Astrocyte (in vitro differentiated cells and primary cell): ENCODE data around the gene LATS2. TPM values are rescaled to one million over a fixed set of nuclear protein-coding genes. Genes with fewer than 3 reads are reported as not detected.

Experiments used
- DNase-seq: peaks from one replicate; pipeline ENCODE4 v3.0.0-alpha.2; 2010; ENCODE audit warnings: low read depth
- FAIRE-seq: peaks from 2 replicates; lab custom pipeline; 2011; peaks lifted over from hg19 to GRCh38; lab: Jason Lieb, UNC
- H2AFZ ChIP-seq: 2 replicates; pipeline ENCODE4 v1.6.0; 2012; ENCODE audit warnings: low read depth, low read length, inconsistent platforms
- H3K27ac ChIP-seq: 2 replicates; pipeline ENCODE4 v1.5.1; 2011; ENCODE audit warnings: low read depth, low read length, inconsistent platforms
- H3K27me3 ChIP-seq: 2 replicates; pipeline ENCODE4 v1.6.0; 2011; ENCODE audit warnings: low read length, inconsistent platforms; ENCODE audit not compliant: insufficient read depth
- H3K36me3 ChIP-seq: 2 replicates; pipeline ENCODE4 v1.5.1; 2011; ENCODE audit warnings: low read length, inconsistent platforms; ENCODE audit not compliant: insufficient read depth
- H3K4me1 ChIP-seq: 2 replicates; pipeline ENCODE4 v1.5.1; 2011; ENCODE audit warnings: low read length, inconsistent platforms; ENCODE audit not compliant: insufficient read depth
- H3K4me2 ChIP-seq: 2 replicates; pipeline ENCODE4 v1.6.0; 2012; ENCODE audit warnings: low read length, inconsistent platforms
- H3K4me3 ChIP-seq: 2 replicates; pipeline ENCODE4 v1.5.1; 2011; ENCODE audit warnings: low read depth, mild to moderate bottlenecking, low read length, inconsistent platforms; ENCODE audit not compliant: insufficient read depth
- H3K79me2 ChIP-seq: 2 replicates; pipeline ENCODE4 v1.6.0; 2012; ENCODE audit warnings: mild to moderate bottlenecking, low read length, inconsistent platforms; ENCODE audit not compliant: insufficient read depth
- H3K9ac ChIP-seq: 2 replicates; pipeline ENCODE4 v1.6.0; 2012; ENCODE audit warnings: mild to moderate bottlenecking, low read length, inconsistent platforms
- H3K9me3 ChIP-seq: 2 replicates; pipeline ENCODE4 v1.5.1; 2012; ENCODE audit warnings: low read depth, mild to moderate bottlenecking, low read length, inconsistent platforms; ENCODE audit not compliant: insufficient read depth
- H4K20me1 ChIP-seq: 2 replicates; pipeline ENCODE4 v1.6.0; 2012; ENCODE audit warnings: low read length, inconsistent platforms; ENCODE audit not compliant: insufficient read depth
- H3K27ac Mint-ChIP-seq: one replicate; pipeline ENCODE4 v1.8.0; 2021; ENCODE audit warnings: mild to moderate bottlenecking, mixed read lengths; ENCODE audit not compliant: unreplicated experiment
- H3K27me3 Mint-ChIP-seq: one replicate; pipeline ENCODE4 v1.8.0; 2021; ENCODE audit warnings: low read depth, mixed read lengths; ENCODE audit not compliant: unreplicated experiment
- H3K36me3 Mint-ChIP-seq: one replicate; pipeline ENCODE4 v1.8.0; 2021; ENCODE audit warnings: low read depth, mixed read lengths; ENCODE audit not compliant: unreplicated experiment
- H3K4me1 Mint-ChIP-seq: one replicate; pipeline ENCODE4 v1.8.0; 2021; ENCODE audit warnings: low read depth, mixed read lengths; ENCODE audit not compliant: unreplicated experiment
- H3K4me3 Mint-ChIP-seq: one replicate; pipeline ENCODE4 v1.8.0; 2021; ENCODE audit warnings: mild to moderate bottlenecking, moderate library complexity, mixed read lengths; ENCODE audit not compliant: unreplicated experiment
- H3K9me3 Mint-ChIP-seq: one replicate; pipeline ENCODE4 v1.8.0; 2021; ENCODE audit warnings: mild to moderate bottlenecking, mixed read lengths; ENCODE audit not compliant: unreplicated experiment
- EZH2 ChIP-seq: IDR thresholded peaks from 2 replicates; pipeline ENCODE4 v1.6.1; 2012; ENCODE audit warnings: mild to moderate bottlenecking, low read length, inconsistent platforms; ENCODE audit not compliant: insufficient read depth
- total RNA-seq: library from RNA; stranded (reverse); gene quantifications from 2 replicates; pipeline ENCODE4 v1.2.1, GENCODE V29; 2021
- TF ChIP-seq, protein P1 (sequence below): IDR thresholded peaks from 2 replicates; pipeline ENCODE4 v1.5.1; 2011; ENCODE audit warnings: low read depth, mild to moderate bottlenecking, inconsistent platforms, low read length, moderate library complexity; ENCODE audit not compliant: insufficient read depth

The LATS2 gene
- total RNA-seq, 1 donor from 2014 or later, result 46.7 TPM

- H3K79me2 ChIP-seq, result peaks cover 100% of the 10 kb centered on the region
- peak; percentile 62 for FAIRE-seq
- Mint-ChIP-seq H3K4me1 (peaks cover 40% of the 10 kb centered on the region), H3K36me3 (peaks cover 8% of the 10 kb centered on the region), H3K27ac (peak overlapping the region; percentile 30), H3K27me3 (no peaks in the 10 kb centered on the region), H3K9me3 (no peaks in the 10 kb centered on the region), H3K4me3 (peak overlapping the region; percentile 54)
- peaks cover 98% of the 10 kb centered on the region for H4K20me1 ChIP-seq
- H3K27ac ChIP-seq, result no peak overlapping the region
- no peak for DNase-seq
- TF ChIP-seq EZH2, result no peak
- TF ChIP-seq, protein P1, sequence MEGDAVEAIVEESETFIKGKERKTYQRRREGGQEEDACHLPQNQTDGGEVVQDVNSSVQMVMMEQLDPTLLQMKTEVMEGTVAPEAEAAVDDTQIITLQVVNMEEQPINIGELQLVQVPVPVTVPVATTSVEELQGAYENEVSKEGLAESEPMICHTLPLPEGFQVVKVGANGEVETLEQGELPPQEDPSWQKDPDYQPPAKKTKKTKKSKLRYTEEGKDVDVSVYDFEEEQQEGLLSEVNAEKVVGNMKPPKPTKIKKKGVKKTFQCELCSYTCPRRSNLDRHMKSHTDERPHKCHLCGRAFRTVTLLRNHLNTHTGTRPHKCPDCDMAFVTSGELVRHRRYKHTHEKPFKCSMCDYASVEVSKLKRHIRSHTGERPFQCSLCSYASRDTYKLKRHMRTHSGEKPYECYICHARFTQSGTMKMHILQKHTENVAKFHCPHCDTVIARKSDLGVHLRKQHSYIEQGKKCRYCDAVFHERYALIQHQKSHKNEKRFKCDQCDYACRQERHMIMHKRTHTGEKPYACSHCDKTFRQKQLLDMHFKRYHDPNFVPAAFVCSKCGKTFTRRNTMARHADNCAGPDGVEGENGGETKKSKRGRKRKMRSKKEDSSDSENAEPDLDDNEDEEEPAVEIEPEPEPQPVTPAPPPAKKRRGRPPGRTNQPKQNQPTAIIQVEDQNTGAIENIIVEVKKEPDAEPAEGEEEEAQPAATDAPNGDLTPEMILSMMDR, result no peak
- no peaks in the 10 kb centered on the region for H3K27me3 ChIP-seq
- no peak overlapping the region for H2AFZ ChIP-seq
- H3K4me1 ChIP-seq, result peaks cover 26% of the 10 kb centered on the region
- H3K9ac ChIP-seq, result no peak overlapping the region
- H3K4me2 ChIP-seq, result peak overlapping the region; percentile 14
- no peak overlapping the region for H3K4me3 ChIP-seq
- H3K9me3 ChIP-seq, result no peaks in the 10 kb centered on the region
- H3K36me3 ChIP-seq, result peaks cover 3% of the 10 kb centered on the region
Measured at GRCh38 chr13:21055016-21055415, 6.4 kb downstream of the LATS2 start.

DNA sequence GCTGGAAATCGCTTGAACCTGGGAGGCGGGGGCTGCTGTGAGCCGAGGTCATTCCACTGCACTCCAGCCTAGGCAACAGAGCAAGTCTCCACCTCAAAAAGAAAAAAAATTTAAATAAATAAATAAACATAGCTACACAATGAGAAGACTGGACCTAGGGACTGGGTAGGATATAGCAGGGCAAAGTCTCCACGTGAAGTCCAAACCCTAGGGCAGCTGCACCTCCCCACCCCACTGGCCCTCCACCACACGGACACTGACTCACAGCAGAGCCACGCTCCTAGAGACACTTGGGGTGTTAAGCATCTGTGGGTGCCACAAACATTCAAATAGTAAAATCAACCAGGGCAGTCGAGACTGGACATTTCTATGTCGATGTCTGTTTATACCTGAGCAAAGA lies 7.1 kb downstream of the LATS2 start:
- no peak overlapping the region for H3K27ac ChIP-seq
- H2AFZ ChIP-seq, result no peak overlapping the region
- H3K9me3 Mint-ChIP-seq, result no peaks in the 10 kb centered on the region
- no peak overlapping the region for H3K9ac ChIP-seq
- FAIRE-seq, result no peak
- peaks cover 20% of the 10 kb centered on the region for H3K4me1 ChIP-seq
- H3K27me3 Mint-ChIP-seq, result no peaks in the 10 kb centered on the region
- DNase-seq, result no peak
- peaks cover 40% of the 10 kb centered on the region for H3K4me1 Mint-ChIP-seq
- peaks cover 6% of the 10 kb centered on the region for H3K36me3 Mint-ChIP-seq
- peaks cover 3% of the 10 kb centered on the region for H3K36me3 ChIP-seq
- H3K4me3 ChIP-seq, result no peak overlapping the region
- no peaks in the 10 kb centered on the region for H3K9me3 ChIP-seq
- no peaks in the 10 kb centered on the region for H3K27me3 ChIP-seq
- H4K20me1 ChIP-seq, result peaks cover 98% of the 10 kb centered on the region
- no peak for TF ChIP-seq EZH2
- no peak overlapping the region for H3K4me3 Mint-ChIP-seq
- peaks cover 100% of the 10 kb centered on the region for H3K79me2 ChIP-seq
- H3K4me2 ChIP-seq, result peak overlapping the region; percentile 14
- no peak overlapping the region for H3K27ac Mint-ChIP-seq

DNA sequence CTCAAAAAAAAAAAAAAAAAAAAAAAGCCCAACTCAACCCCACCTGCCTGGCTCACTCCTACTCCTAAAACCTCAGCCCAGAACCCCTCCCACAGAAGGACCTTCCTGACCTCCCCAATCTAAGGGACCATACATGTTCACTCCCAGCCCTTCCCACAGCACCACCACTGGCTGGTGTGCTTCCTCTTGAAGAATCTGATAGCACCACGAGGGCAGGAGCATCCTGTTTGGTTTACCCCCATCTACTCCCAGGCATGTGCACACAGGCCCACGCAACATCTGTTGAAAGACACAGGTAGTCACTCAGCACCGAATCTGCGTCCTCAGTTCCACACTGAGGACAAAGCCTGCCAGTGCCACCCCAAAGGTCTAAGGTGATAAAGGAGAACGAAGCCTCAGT lies 8.2 kb downstream of the LATS2 start:
- no peaks in the 10 kb centered on the region for H3K27me3 Mint-ChIP-seq
- H3K4me3 ChIP-seq, result no peak overlapping the region
- peaks cover 100% of the 10 kb centered on the region for H3K79me2 ChIP-seq
- H3K4me2 ChIP-seq, result no peak overlapping the region
- no peak overlapping the region for H3K27ac ChIP-seq
- peak overlapping the region; percentile 6 for H3K4me3 Mint-ChIP-seq
- TF ChIP-seq, protein P1, result no peak
- no peak for TF ChIP-seq EZH2
- peaks cover 9% of the 10 kb centered on the region for H3K36me3 Mint-ChIP-seq
- peaks cover 97% of the 10 kb centered on the region for H4K20me1 ChIP-seq
- H3K9ac ChIP-seq, result no peak overlapping the region
- H3K9me3 Mint-ChIP-seq, result no peaks in the 10 kb centered on the region
- no peaks in the 10 kb centered on the region for H3K27me3 ChIP-seq
- H3K4me1 ChIP-seq, result peaks cover 20% of the 10 kb centered on the region
- no peak overlapping the region for H2AFZ ChIP-seq
- H3K9me3 ChIP-seq, result no peaks in the 10 kb centered on the region
- FAIRE-seq, result no peak
- peaks cover 3% of the 10 kb centered on the region for H3K36me3 ChIP-seq
- DNase-seq, result no peak
- peaks cover 40% of the 10 kb centered on the region for H3K4me1 Mint-ChIP-seq
- peak overlapping the region; percentile 13 for H3K27ac Mint-ChIP-seq
